Right ventricle myocardium inferior (tissue), 1 donor: ENCODE measurements around the gene ARHGEF17. TPM values are rescaled to one million over a fixed set of nuclear protein-coding genes. Genes with fewer than 3 reads are reported as not detected.

Source experiments
- ATAC-seq: fragments of 200-7000 bp; cut with Tn5 transposase; one replicate; pipeline ENCODE4 v1.9.1; 2020; ENCODE audit warnings: mild to moderate bottlenecking, moderate library complexity
- DNase-seq: peaks from one replicate; pipeline ENCODE4 v3.0.0; 2021; ENCODE audit errors: missing footprints
- intact Hi-C: fragments of 100-400 bp; cut with DNase I; formaldehyde crosslinking; loops from one replicate; pipeline ENCODE4 v1.11.0; 2022
- total RNA-seq: library from RNA; stranded (reverse); fragmentation: NEBNext Ultra II Directional; extraction: Animal tissue kit (Norgen Biotek cat#: 25700); gene quantifications from one replicate; pipeline ENCODE4 v1.2.1, GENCODE V29; 2021
- donor health status: DM: no; HTN: yes; CAD: no; lungs with severe emphysema.

Gene ARHGEF17
- total RNA-seq, 1 donor from 2014 or later, result 57.1 TPM

DNA sequence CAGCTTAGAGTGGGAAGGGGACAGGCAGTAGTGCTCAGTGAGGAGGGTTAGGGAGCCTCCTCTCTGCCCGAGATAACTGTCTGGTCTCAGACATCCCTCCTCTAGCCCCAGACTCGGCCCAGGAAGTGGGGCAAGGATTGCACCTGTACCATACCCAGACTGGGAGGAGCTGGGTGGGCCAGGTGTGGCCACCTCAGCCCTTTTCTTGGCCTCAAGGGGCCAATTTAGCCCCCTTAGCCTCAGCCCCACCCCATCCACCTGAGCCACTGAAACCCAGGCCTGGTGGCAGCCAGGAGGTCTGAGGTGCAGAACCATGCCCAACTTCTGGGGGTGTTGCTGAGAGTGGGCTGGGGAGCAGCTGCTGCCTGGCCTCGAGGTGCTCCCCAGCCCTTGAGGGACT, 74.7 kb downstream of the ARHGEF17 start:
- DNase-seq (no peak), ATAC-seq (no peak)
- intact Hi-C loops, result no loop called here

DNA sequence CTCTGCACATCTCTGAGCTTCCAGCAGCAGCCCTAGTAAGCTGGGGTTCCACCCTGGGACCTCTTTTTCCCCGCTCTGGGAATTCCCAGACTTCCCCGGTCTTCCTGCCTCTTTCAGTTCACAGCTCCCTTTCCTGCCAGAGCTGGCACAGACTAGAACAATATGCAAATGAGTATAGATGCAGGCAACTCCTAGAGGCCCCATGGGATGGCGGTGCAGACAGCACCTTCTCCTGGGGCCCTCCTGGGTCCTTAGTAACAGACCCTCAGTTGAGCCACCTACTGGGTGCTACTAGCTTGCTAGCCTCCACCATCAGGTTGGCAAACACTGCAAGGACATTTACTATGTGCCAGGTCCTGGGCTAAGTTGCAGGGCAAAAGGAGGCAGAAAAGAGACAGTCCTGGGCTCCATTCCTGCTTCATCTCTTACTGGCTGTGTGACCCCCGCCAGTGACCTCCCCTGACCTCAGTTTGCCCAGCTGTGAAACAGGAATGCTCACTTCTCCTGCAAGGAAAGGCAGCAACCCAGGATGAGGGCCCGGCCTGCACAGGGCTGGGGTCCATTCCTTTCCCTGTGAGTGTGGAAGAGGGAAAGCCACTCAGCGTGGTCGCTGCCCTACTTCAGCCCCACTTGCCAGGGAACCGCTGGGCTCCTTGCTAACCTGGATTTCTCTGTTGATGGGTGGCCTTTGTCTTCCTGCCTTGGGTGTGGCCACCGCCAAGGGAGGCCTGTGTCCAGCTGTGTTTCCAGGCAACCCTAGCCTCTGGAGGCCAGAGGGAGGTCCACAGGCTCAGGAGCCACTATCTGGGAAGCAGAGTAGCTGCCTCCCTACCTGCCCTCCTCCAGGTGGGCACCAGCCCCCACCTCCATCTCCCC, 75.4 kb downstream of the ARHGEF17 start:
- DNase-seq, result no peak
- ATAC-seq, result no peak
- intact Hi-C loops, result no loop called here

DNA sequence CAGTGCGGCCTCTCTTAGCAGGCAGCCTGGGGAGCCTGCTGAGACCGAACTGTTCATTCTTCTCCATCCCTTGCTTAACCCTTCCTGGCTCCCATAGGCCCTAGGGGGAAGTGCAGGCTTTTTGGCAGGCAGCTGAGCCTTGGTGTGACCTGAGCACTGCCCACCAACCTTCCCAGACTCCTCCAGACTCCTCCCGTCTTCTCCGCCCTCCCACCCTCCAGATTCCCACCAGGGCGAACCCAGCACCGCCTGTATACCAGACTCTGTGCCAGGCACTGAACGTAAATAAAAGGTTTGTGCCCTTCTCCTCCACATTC, 76.0 kb downstream of the ARHGEF17 start:
- ATAC-seq, result no peak
- DNase-seq, result no peak
- intact Hi-C loops, result no loop called here

DNA sequence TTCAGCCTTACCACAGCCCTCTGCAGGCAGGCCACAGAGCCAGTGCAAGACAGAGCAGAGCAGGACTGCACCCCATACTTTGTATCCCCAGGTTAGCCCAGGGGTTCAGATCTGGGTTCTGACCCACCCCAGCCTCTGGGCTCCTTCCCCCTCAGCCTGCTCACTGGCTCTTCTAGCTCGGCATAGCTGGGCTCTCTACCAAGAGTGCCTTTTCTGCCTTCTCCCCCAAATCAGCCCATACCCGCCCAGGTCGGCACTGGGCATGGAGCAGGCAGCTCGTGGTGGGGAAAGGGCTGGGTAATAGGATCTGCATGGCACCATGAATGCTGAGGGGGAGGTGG, 76.4 kb downstream of the ARHGEF17 start:
- ATAC-seq (no peak), DNase-seq (no peak)
- intact Hi-C loops, result no loop called here

DNA sequence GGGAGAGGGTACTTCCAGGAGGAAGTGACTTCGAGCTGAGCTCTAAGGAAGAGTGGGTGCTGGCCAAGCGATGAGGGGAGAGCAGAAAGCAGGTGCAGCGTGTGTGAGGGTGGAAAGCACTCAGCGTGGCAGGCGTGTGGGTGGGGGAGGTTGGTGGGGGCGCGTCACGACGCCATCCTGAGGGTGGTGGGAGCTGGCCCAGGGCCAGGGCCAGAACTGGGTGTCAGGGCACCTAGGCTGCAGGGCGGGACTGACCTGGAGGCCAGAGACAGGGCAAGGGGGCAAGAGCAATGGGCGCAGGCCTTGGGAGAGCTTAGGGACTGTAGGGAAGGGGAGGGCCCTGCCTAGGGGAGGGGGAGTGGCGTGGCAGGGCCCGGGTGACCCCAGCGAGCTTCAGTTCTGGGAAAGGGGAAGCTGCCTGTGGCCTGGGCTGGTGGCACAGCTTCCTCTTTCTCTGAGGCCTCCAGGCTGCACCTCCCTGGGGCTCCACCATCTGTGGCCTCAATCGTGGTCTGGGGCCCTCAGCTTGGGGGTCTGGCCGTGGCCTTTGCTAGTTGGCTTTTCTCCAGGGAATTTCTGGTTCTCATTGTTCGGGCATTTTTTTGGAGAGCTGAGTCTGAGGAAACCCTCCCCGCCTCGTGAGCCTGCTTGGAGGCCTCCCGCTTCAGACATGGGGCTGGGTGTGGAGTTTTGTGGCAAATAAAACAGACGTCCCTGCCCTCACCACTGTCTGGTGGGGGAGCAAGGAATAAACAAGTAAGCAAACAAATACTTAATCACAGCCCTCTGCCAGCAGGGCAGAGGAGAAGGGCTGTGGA, 77.0 kb downstream of the ARHGEF17 start:
- DNase-seq (peak; percentile 92), ATAC-seq (peak; percentile 51)
- intact Hi-C loops, result no loop called here

DNA sequence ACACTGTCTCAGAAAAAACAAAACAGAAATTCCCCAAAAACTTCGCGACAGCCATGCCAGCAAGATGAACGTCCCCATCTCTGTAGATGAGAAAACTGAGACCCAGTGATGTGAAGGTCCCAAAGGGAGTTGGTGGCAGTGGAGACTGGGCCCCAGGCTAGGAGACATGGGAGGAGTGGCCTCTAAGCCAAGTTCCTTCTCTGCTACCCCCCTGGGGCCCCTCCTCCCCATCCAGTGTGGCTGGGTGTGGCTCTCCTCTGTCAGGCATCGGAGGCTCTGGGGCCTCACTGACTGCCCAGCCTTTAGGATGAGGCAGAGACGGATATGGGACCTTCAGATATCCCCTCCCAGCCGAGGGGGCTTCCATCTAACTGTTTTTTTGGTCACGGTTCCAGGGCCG, 77.9 kb downstream of the ARHGEF17 start:
- intact Hi-C loops, result no loop called here
- peak; percentile 24 for ATAC-seq
- peak; percentile 87 for DNase-seq

DNA sequence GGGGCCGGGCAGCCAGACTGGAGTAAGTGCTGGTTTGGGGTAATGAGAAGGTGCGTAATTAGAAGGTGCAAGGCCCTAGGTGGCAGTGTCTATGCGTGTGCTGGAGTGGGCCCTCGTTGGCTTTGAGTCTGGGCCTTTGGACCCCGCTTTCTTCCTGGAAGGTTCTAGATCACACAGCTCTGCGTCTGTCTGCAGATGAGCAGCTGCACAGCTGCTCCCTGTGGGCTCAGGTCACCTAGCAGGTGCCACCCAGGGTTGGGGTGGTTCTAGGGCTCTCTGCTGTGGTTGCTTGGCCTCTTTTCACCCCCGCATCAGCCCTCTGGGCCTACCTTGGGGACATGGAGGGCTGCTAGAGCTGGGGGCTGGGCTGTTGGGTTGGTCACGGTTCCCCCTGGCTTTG, 78.5 kb downstream of the ARHGEF17 start:
- peak; percentile 22 for DNase-seq
- intact Hi-C loops, result no loop called here
- ATAC-seq, result no peak

DNA sequence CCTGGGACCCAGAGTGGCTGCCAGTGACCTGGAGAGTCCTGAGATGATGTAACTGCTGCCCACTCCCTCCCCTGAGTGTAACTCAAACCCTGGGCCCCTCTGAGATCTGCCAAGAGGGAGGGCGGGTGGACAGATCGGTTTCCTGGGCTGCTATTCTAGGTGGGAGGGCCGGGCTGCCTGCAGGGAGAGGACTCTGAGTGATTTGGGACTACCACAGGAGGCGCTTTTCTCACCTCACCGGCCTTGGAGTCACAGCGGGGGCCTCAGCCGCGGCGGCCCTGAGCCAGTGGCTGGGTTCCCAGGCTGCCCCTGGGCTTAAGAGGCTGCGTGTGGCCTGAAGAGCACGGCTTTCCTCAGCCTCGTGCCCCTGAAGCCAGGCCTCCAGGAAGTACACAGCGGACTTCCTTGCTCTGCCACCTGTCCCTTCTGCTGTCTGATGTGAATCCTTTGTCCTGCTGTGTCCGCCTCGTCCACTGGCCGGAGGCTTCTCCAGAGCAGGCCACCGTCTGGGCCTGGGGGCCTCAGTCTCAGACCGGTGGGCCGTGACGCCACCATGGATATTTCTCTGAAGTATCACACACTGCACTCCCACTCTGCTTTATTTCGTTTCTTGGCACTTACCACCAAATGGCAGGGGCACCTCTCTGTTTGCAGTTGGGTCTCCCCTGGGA, 79.7 kb downstream of the ARHGEF17 start:
- DNase-seq (no peak), ATAC-seq (no peak)
- intact Hi-C loops, result no loop called here

DNA sequence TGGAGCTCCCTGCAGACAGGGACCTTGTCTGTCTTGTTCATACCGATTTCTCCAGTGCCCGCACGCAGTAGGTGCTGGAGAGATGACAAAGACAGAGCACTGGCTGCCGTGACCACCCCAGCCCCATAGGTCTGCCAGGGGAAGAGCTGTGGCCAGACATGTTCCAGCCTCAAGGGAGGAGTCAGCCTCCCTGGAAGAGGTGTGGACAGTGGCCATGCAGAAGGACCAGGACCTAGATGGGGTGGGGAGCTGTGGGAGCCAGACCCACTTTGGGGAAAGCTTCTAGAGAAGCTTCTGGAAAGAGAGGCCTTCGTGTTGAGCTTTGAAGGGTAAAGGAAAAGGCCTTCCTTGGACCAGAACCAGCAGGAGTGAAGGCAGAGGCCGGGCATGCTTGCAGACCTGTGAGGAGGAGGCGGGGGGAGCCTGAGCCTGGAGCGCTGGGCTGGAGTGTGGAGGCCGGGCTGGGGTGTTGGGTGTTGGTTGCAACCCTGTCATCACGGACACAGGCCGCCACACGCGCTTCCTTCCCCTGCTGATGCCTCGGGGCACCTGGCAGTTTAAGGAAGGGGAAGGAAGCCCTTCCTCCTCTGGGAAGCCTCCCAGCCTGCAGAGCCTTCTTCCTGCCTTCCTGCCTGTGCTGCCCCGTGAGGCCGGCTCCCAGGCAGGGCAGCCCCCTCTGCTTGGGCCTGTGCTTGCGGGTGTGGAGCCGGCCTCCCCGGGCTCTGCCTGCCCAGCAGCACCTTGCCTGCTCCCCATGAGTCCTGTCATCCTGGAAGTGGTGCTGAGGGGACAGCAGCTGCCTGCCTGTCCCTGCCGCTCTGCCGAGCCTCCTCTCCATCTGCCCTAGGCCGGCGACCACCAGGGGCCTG, 80.4 kb downstream of the ARHGEF17 start:
- intact Hi-C loops, result no loop called here

DNA sequence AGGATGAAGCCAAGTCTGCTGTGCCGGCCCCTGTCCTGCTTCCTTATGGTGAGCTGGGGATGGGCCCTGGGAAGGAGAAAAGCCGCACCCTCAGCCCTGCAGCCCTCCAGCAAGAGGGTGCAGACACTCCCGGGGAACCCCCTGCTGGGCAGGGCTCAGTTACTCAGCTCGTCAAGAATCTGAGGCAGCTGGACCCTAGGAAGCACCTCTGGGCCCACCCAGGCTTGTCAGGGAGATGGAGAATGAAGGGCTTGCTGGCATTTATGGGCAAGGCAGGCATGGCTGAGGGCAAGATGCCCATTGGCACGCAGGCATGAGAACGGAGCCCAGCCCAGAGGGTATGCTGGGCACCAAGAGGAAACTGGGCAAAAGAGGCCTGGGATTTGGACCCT, 81.1 kb downstream of the ARHGEF17 start:
- ATAC-seq, result no peak
- DNase-seq, result no peak
- intact Hi-C loops, result no loop called here

More for the DNA sequence above, 80.4 kb downstream of the ARHGEF17 start:
- DNase-seq (peak; percentile 93), ATAC-seq (peak; percentile 59)

DNA sequence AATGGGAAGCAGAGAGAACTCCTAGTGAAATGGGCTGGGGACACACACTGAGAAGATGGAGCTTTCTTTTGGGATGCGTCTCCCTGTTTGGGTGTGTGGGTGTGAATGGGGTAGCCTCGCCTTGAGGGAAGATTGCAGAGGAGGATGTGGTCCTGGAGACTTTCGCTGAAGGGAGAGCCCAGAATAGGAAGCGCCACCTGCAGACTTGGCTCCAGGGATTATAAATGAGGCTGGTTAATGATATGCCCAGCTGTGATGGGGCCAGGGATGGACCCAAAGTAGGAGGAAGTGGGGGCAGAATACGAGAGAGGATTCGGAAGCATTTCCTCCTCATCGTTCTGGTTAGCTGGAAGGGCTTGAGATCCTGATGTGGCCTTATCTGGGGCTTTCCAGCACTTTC, 81.8 kb downstream of the ARHGEF17 start:
- DNase-seq, result no peak
- intact Hi-C loops, result no loop called here
- no peak for ATAC-seq

DNA sequence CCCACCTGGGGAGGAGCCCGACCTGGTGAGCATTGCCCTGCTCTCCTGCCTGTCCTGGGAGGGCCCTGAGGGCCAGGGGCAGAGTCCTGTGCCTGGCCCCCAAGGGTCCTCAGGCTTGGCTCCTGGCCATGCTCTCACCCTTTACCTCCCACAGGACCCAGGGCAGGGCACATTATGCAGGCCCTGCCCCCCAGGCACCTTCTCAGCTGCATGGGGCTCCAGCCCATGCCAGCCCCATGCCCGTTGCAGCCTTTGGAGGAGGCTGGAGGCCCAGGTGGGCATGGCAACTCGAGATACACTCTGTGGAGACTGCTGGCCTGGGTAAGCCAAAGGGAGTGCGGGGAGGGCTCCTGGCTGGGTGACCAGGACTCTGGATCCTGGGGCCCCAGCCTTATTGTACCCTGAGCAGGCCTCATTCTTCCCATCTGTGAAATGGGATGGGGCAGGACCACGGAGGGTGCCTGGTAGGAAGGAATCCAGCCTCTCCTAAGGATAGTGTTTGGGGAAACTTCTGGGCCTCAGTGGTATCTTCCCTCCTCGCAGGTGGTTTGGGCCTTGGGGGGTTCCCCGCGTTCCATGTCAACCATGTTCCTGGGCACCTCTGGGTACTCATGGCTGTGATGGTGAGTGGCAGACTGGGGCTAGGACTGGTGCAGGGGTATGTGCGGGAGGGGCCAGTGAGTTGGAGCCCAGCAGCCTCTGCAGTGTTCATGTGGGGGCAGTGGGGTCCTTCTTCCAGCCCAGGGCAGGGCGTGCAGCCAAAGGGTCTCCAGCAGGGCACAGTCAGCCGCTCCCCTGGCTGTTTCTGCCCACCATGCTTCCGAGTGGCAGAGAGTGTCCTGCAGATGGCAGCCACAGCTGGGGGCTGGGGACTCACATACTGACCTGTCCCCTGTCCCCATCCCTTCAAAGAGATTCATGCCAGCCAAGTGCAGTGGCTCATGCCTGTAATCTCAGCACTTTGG, 82.8 kb downstream of the ARHGEF17 start:
- DNase-seq, result no peak
- intact Hi-C loops, result no loop called here

DNA sequence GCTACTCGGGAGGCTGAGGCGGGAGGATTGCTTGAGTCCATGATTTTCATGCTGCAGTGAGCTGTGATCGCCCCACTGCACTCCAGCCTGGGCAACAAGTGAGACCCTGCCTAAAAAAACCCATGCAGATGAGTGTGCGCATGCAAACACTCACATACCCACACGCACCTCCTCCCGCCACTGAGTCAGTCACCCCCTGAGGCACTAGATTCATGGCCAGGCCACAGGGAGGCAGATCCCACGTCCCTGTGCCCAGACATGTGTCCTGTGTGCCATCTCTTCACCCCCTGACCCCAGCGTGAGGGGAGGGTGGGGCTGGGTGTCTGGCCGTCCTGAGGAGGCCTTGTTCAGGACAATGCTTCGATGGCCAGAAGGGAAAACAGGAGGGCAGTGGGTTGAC, 83.6 kb downstream of the ARHGEF17 start:
- DNase-seq (no peak), ATAC-seq (no peak)
- intact Hi-C loops, result loop anchor here (2.0 kb wide), 2 partner anchors 39 to 85 kb away; no protein-coding TSS in a partner anchor

More for the DNA sequence above, 82.8 kb downstream of the ARHGEF17 start:
- ATAC-seq, result no peak

DNA sequence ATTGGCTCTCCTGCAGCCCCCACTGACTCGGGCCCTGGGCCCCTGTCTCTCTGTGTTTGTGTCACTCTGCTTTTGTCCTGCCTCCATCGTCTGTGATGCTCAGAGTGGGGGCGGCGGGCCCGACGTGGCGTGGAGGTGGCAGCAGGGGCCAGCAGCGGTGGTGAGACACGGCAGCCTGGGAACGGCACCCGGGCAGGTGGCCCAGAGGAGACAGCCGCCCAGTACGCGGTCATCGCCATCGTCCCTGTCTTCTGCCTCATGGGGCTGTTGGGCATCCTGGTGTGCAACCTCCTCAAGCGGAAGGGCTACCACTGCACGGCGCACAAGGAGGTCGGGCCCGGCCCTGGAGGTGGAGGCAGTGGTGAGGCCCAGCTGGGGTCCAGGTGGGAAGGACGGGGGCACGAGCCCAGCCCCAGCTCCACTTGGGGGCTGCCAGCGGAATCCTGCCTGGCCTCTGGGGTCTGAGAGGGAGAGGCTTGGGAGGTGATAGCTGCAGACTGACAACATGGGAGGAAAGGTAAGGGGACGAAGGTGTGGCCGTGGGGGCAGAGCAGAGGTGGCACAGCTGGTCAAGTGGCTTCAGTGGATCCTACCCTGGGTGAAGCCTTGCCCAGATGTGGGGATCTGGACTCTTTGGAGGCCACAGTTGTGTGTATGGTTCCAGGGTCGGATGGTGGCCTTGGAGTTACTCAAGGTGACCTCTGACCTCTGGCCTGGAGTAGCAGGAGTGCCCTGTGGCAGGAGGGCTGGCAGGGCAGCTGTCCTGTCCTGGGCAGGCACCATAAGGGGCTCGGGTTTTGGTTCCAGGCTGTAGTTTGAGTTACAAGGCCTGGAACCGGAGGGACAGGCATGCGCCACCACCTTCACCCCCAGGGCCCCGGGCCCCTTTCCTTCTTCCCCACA, 84.3 kb downstream of the ARHGEF17 start:
- no peak for DNase-seq
- intact Hi-C loops, result loop anchor here (2.0 kb wide), 2 partner anchors 40 to 86 kb away; no protein-coding TSS in a partner anchor

DNA sequence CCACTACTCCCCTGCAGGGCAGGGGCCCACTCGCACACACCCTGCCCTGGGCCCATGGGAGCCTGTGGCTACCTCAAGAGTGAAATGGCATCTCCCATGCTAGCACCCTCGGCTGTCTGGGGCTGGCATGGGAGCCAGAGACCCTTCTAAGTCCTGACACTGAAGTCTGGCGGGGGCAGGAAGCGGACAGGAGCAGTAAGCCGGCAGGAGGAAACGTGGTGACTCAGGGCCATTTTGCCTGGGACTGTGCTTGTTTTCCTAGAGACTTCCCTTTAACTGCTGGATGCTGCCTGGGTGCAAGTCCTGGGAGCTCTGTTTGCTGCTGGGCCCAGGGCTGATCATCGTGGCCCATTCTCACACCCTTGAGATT, 84.9 kb downstream of the ARHGEF17 start:
- no peak for DNase-seq
- intact Hi-C loops, result loop anchor here (2.0 kb wide), 2 partner anchors 40 to 86 kb away; no protein-coding TSS in a partner anchor
- no peak for ATAC-seq

More for the DNA sequence above, 84.3 kb downstream of the ARHGEF17 start:
- ATAC-seq, result no peak
